NCI-H1105 (cell line): ENCODE results near the gene ESPNL.
"Not testable (repeated sequence)": the region's sequence is repeated elsewhere in the genome, so short reads cannot be mapped to it uniquely, and the experiment has no call there.

Experiments
- DNase-seq: peaks from one replicate; lab custom pipeline; 2025; lab: John Stamatoyannopoulos, UW

The ESPNL gene

DNA sequence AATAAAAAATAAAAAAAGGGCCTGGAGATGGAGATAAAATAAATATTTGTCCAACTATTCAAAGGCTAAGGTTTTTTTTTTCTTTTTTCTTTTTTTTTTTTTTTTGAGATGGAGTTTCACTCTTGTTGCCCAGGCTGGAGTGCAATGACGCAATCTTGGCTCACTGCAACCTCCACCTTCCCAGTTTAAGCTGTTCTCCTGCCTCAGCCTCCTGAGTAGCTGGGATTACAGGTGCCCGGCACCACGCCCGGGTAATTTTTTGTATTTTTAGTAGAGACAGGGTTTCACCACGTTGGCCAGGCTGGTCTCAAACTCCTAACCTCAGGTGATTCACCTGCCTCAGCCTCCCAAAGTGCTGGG, 70.9 kb downstream of the ESPNL start:
- DNase-seq: not testable (repeated sequence)

DNA sequence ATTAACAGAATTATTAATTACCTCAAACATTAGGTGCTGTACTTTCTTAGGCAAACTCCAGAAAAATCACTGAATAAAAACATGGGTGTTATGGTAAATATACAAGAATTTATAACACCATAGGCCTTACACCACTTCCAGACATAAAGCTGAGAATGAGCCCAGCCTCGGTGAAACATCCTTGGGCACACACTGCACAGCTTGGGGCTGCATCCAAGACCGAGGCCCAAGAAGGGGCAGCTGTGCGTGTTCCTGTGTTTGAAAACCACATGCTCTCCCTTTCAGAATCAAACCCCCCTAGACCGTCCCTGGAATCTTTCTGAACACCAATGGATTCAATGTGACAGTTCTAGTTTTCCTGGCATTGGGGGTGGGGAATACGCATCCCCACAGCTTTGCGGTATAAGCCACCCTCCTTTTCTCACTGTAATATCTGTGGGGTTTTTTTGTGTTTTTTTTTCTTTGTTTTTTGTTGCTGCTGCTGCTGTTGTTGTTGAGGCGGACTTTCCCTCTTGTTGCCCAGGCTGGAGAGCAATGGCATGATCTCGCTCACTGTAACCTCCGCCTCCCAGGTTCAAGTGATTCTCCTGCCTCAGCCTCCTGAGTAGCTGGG, 71.5 kb downstream of the ESPNL start:
- no peak for DNase-seq

DNA sequence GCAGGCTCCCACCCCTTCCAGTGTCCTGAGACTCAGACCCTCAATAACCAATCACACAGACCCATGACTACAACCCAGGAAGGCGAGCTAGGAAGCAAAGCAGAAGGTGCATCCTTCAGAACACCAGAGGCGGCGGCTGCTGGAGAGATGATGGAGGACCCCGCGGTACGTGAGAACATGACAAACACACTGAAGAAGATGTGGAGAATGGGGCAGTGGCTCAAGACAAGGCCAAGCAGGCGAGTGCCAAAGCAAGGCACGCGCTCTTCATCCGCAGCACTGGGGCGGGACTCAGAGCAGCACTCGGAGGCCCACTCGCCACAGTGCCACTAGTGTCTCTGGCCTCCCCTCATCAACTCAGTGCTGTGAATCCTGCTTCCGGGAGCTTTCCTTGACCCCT, 72.3 kb downstream of the ESPNL start:
- no peak for DNase-seq

GRCh38 chr2:238173692-238174091, 73.6 kb downstream of the ESPNL start:
- DNase-seq: no peak

- DNase-seq: no peak
These were observed 74.2 kb downstream of the ESPNL start for GRCh38 chr2:238174291-238174690.

GRCh38 chr2:238174701-238175100, 74.6 kb downstream of the ESPNL start:
- DNase-seq: no peak

DNA sequence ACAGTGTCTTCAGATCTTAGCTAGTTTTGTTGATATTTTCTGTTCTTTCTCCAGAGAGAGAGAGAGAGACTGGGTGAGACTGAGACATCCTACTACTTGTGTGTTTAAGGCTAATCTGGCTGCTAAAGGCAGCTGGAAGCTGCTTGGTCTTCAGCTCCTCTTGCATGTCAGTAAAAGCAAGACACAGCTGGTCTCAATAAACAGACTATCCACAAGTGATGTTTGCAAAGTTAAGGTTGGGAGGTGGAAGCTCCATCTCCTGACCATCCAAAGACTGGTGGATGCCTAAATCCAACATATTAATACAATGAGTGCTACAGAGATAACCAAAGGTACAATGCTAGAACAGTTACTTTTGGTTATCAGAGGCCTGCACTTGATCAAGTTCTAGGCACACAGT, 76.5 kb downstream of the ESPNL start:
- DNase-seq: no peak

GRCh38 chr2:238180554-238180953, 80.4 kb downstream of the ESPNL start:
- DNase-seq: no peak

GRCh38 chr2:238182362-238182761, 82.2 kb downstream of the ESPNL start:
- DNase-seq: no peak
